H1 (cell line): ENCODE results near the gene ZNF318. TPM values are rescaled to one million over a fixed set of nuclear protein-coding genes. Genes with fewer than 3 reads are reported as not detected.

Experiments
- CTCF ChIA-PET: fragments of 300-600 bp; sonication (Branson Sonifier 250); formaldehyde crosslinking; loops from one replicate; lab custom pipeline; 2021; ENCODE audit not compliant: partially characterized antibody; lab: Charles Lee
- POLR2A ChIA-PET: fragments of 300-600 bp; sonication (Branson Sonifier 250); formaldehyde crosslinking; loops from one replicate; lab custom pipeline; 2021; ENCODE audit warnings: inconsistent platforms; ENCODE audit not compliant: partially characterized antibody; lab: Charles Lee
- DNase-seq, 2 experiments: peaks; one replicate each; pipeline versions ENCODE4 v3.0.0 to v3.0.0-alpha.2; 2010 to 2022; ENCODE audit warnings: low spot score in 2 of 2, low read depth in 1 of 2, mixed read lengths in 1 of 2
- FAIRE-seq: peaks from 2 replicates; lab custom pipeline; 2011; peaks lifted over from hg19 to GRCh38; lab: Jason Lieb, UNC
- H2AFZ ChIP-seq: 2 replicates; pipeline ENCODE4 v1.8.1; 2012; ENCODE audit warnings: low read length, inconsistent platforms
- H2AK5ac ChIP-seq: 2 replicates; pipeline ENCODE4 v1.6.1; 2013; ENCODE audit warnings: low read depth, low read length
- H2BK120ac ChIP-seq: replicated peaks from 2 replicates; pipeline ENCODE3; 2013; ENCODE audit warnings: low read depth, low read length, inconsistent platforms
- H2BK12ac ChIP-seq: 2 replicates; pipeline ENCODE4 v1.6.1; 2013; ENCODE audit warnings: low read depth, low read length
- H2BK15ac ChIP-seq: 2 replicates; pipeline ENCODE4 v1.6.1; 2013; ENCODE audit warnings: low read length
- H2BK20ac ChIP-seq: 2 replicates; pipeline ENCODE4 v1.6.1; 2013; ENCODE audit warnings: low read length
- H2BK5ac ChIP-seq: 2 replicates; pipeline ENCODE4 v1.6.1; 2013; ENCODE audit warnings: low read depth, low read length
- H3K14ac ChIP-seq: 2 replicates; pipeline ENCODE4 v1.6.1; 2013; ENCODE audit warnings: inconsistent platforms; ENCODE audit not compliant: insufficient read length
- H3K18ac ChIP-seq: 2 replicates; pipeline ENCODE4 v1.6.1; 2013; ENCODE audit warnings: low read length; ENCODE audit errors: extremely low read depth
- H3K23ac ChIP-seq: 2 replicates; pipeline ENCODE4 v1.6.1; 2013; ENCODE audit warnings: inconsistent platforms; ENCODE audit not compliant: insufficient read length
- H3K23me2 ChIP-seq: 2 replicates; pipeline ENCODE4 v1.6.1; 2013; ENCODE audit warnings: low read depth, low read length
- H3K27ac ChIP-seq: 2 replicates; pipeline ENCODE4 v1.6.1; 2011; ENCODE audit warnings: low read depth, low read length, inconsistent platforms
- H3K27me3 ChIP-seq, 4 experiments: replicated peaks in 1 of 4; 1 replicate in 1 of 4; 2 replicates in 3 of 4; pipeline versions ENCODE4 v1.6.1 to v1.8.1; 2011 to 2013; ENCODE audit warnings: low read length in 3 of 4, mild to moderate bottlenecking in 3 of 4, inconsistent platforms in 2 of 4, mixed read lengths in 2 of 4, moderate library complexity in 1 of 4; ENCODE audit not compliant: control insufficient read depth in 3 of 4, insufficient read depth in 3 of 4; ENCODE audit errors: extremely low read depth in 1 of 4
- H3K36me3 ChIP-seq, 4 experiments: 2 replicates each; pipeline versions ENCODE4 v1.6.1 to v1.8.1; 2011 to 2013; ENCODE audit warnings: mild to moderate bottlenecking in 4 of 4, low read length in 3 of 4, moderate library complexity in 2 of 4, control low read depth in 1 of 4, inconsistent platforms in 1 of 4; ENCODE audit not compliant: insufficient read depth in 4 of 4, control insufficient read depth in 2 of 4
- H3K4ac ChIP-seq: replicated peaks from 2 replicates; pipeline ENCODE3; 2013; ENCODE audit warnings: low read length, low read depth, mixed read lengths, inconsistent platforms; ENCODE audit not compliant: insufficient read length
- H3K4me1 ChIP-seq, 4 experiments: replicated peaks in 1 of 4; 1 replicate in 1 of 4; 2 replicates in 3 of 4; pipeline versions ENCODE4 v1.6.1 to v1.8.1; 2011 to 2013; ENCODE audit warnings: low read length in 3 of 4, inconsistent platforms in 2 of 4, mixed read lengths in 1 of 4; ENCODE audit not compliant: insufficient read depth in 4 of 4, control insufficient read depth in 3 of 4
- H3K4me2 ChIP-seq, 2 experiments: 2 replicates each; pipeline versions ENCODE4 v1.6.1 to v1.8.1; 2011 to 2013; ENCODE audit warnings: low read depth in 2 of 2, low read length in 2 of 2, control low read depth in 1 of 2, inconsistent platforms in 1 of 2, mild to moderate bottlenecking in 1 of 2; ENCODE audit not compliant: insufficient read depth in 1 of 2
- H3K4me3 ChIP-seq, 4 experiments: fragments of 200-600, 300-600 bp in 1 of 4; sonication (generic), shearing (Covaris generic), sonication (Bioruptor Twin) in 1 of 4; 2 replicates each; pipeline versions ENCODE4 v1.5.1 to v1.8.1; 2011 to 2016; ENCODE audit warnings: low read length in 4 of 4, low read depth in 3 of 4, control low read depth in 2 of 4, inconsistent platforms in 2 of 4, mild to moderate bottlenecking in 2 of 4, mixed read lengths in 1 of 4, moderate library complexity in 1 of 4; ENCODE audit not compliant: insufficient read depth in 2 of 4; ENCODE audit errors: extremely low read depth in 1 of 4
- H3K56ac ChIP-seq: replicated peaks from 2 replicates; pipeline ENCODE3; 2013; ENCODE audit warnings: low read depth, mild to moderate bottlenecking, mixed read lengths, low read length, inconsistent platforms; ENCODE audit not compliant: insufficient read length
- H3K79me1 ChIP-seq: 2 replicates; pipeline ENCODE4 v1.6.1; 2013; ENCODE audit warnings: low read depth, low read length, control low read depth
- H3K79me2 ChIP-seq, 2 experiments: 2 replicates each; pipeline versions ENCODE4 v1.6.1 to v1.8.1; 2012 to 2013; ENCODE audit warnings: low read length in 2 of 2, mild to moderate bottlenecking in 2 of 2, inconsistent platforms in 1 of 2; ENCODE audit not compliant: insufficient read depth in 2 of 2, control insufficient read depth in 1 of 2
- H3K9ac ChIP-seq, 4 experiments: replicated peaks in 1 of 4; 1 replicate in 1 of 4; 2 replicates in 3 of 4; pipeline versions ENCODE4 v1.6.1 to v1.8.1; 2011 to 2013; ENCODE audit warnings: low read depth in 3 of 4, low read length in 3 of 4, control low read depth in 2 of 4, mild to moderate bottlenecking in 2 of 4, moderate library complexity in 2 of 4, inconsistent platforms in 1 of 4; ENCODE audit errors: extremely low read depth in 1 of 4
- H3K9me3 ChIP-seq, 2 experiments: 2 replicates each; pipeline versions ENCODE4 v1.6.1 to v1.8.1; 2012 to 2013; ENCODE audit warnings: mild to moderate bottlenecking in 2 of 2, moderate library complexity in 2 of 2, control low read depth in 1 of 2, inconsistent platforms in 1 of 2, low read depth in 1 of 2, low read length in 1 of 2, mixed read lengths in 1 of 2; ENCODE audit not compliant: insufficient read depth in 2 of 2
- H4K20me1 ChIP-seq, 2 experiments: replicated peaks in 1 of 2; 2 replicates each; pipeline versions ENCODE3 to v1.8.1; 2011 to 2013; ENCODE audit warnings: inconsistent platforms in 2 of 2, low read length in 2 of 2, mild to moderate bottlenecking in 1 of 2; ENCODE audit not compliant: insufficient read depth in 2 of 2, control insufficient read depth in 1 of 2
- H4K5ac ChIP-seq: 2 replicates; pipeline ENCODE4 v1.6.1; 2013; ENCODE audit warnings: low read length, low read depth, mixed read lengths, inconsistent platforms; ENCODE audit not compliant: insufficient read length
- H4K8ac ChIP-seq: 2 replicates; pipeline ENCODE4 v1.8.0; 2013; ENCODE audit warnings: mild to moderate bottlenecking, moderate library complexity, low read length, inconsistent platforms; ENCODE audit not compliant: insufficient read depth; ENCODE audit errors: extremely low read depth
- H4K91ac ChIP-seq: replicated peaks from 2 replicates; pipeline ENCODE3; 2013; ENCODE audit warnings: low read length, mixed read lengths, inconsistent platforms; ENCODE audit not compliant: insufficient read length
- CHD1 ChIP-seq: IDR thresholded peaks from 2 replicates; pipeline ENCODE4 v1.6.1; 2012; ENCODE audit warnings: low read depth, low read length, improper control_type of control experiment
- EGR1 ChIP-seq: IDR thresholded peaks from 2 replicates; pipeline ENCODE4 v1.6.1; 2011; ENCODE audit warnings: low read depth, low read length, borderline replicate concordance
- HDAC2 ChIP-seq, 2 experiments: fragments of 300-600 bp in 1 of 2; sonication (generic) in 1 of 2; IDR thresholded peaks; 2 replicates each; pipeline ENCODE4 v1.6.1; 2011 to 2012; ENCODE audit warnings: low read depth in 2 of 2, low read length in 2 of 2, mild to moderate bottlenecking in 2 of 2, moderate library complexity in 2 of 2, borderline replicate concordance in 1 of 2, inconsistent platforms in 1 of 2
- POLR2AphosphoS5 ChIP-seq: IDR thresholded peaks from 2 replicates; pipeline ENCODE4 v1.6.1; 2011; ENCODE audit warnings: low read depth, low read length
- TEAD4 ChIP-seq: IDR thresholded peaks from 2 replicates; pipeline ENCODE4 v1.6.1; 2012; ENCODE audit warnings: low read depth, low read length, inconsistent platforms, mixed read lengths
- ZNF274 ChIP-seq: IDR thresholded peaks from 2 replicates; pipeline ENCODE4 v1.7.0; 2012; ENCODE audit warnings: low read length, borderline replicate concordance; ENCODE audit errors: extremely low read depth
- WGBS, 2 experiments: shearing (Covaris generic) in 1 of 2; methylation state at CpG; one replicate each; pipeline versions ENCODE4 v1.1.6 to v1.1.7; 2013 to 2015; ENCODE audit warnings: low lambda C conversion rate in 2 of 2, mixed read lengths in 2 of 2, inconsistent platforms in 1 of 2, low coverage in 1 of 2, missing lambda C conversion rate in 1 of 2; ENCODE audit not compliant: insufficient replicate concordance in 2 of 2, insufficient coverage in 1 of 2, insufficient read length in 1 of 2; ENCODE audit errors: extremely low coverage in 1 of 2, missing lambda C conversion rate in 1 of 2; 5-methylcytosine and 5-hydroxymethylcytosine counted together
- polyA plus RNA-seq, 7 experiments: library from polyadenylated mRNA; depleted of rRNA in 3 of 7; stranded (reverse) in 5 of 7; unstranded in 2 of 7; fragments of >200 nt in 5 of 7; fragments of 200-250 nt in 2 of 7; gene quantifications; 1 replicate in 5 of 7; 2 replicates in 1 of 7; 4 replicates in 1 of 7; pipeline versions ENCODE4 v1.2.1 to v1.2.3, GENCODE V29; 2011 to 2013; ENCODE audit warnings: missing spikeins in 2 of 7, mixed read lengths in 2 of 7
- total RNA-seq: library from RNA; stranded (reverse); fragmentation: NEBNext Ultra II Directional; extraction: Animal tissue kit (Norgen Biotek cat#: 25700); gene quantifications from 2 replicates; pipeline ENCODE4 v1.2.1, GENCODE V29; 2021

ZNF318 gene
- total and polyA plus RNA-seq, 2 of the 8 experiments (the other 6 are each of a cell fraction or from before 2014, with no cell fraction given), result 10.2 to 22.1 TPM

- Histone ChIP-seq H3K4me3 (no peak overlapping the region), H3K4me2 (no peak overlapping the region), H3K36me3 (no peaks in the 10 kb centered on the region), H3K4ac (no peak overlapping the region), H2BK12ac (no peak overlapping the region), H3K9me3 (no peaks in the 10 kb centered on the region), H3K56ac (no peak overlapping the region), H2BK120ac (no peak overlapping the region), H2BK15ac (no peak overlapping the region), H3K79me1 (no peaks in the 10 kb centered on the region), H3K23ac (no peak overlapping the region), H3K27ac (no peak overlapping the region), H4K5ac (no peak overlapping the region), H2AK5ac (no peak overlapping the region), H3K4me1 (peaks cover 0 to 7% (median 4%) of the 10 kb centered on the region in 4 experiments; a peak in 4 of 7 replicates), H3K23me2 (peaks cover 3% of the 10 kb centered on the region), H3K9ac (no peak overlapping the region), H2BK20ac (no peak overlapping the region), H4K8ac (no peak overlapping the region), H2BK5ac (no peak overlapping the region), H4K91ac (no peak overlapping the region), H3K14ac (no peak overlapping the region), H2AFZ (no peak overlapping the region), H3K79me2 (no peaks in the 10 kb centered on the region), H3K18ac (no peak overlapping the region), H4K20me1 (no peaks in the 10 kb centered on the region), H3K27me3 (no peaks in the 10 kb centered on the region)
- WGBS, 2 experiments, result 78% methylated on average over 1 of the region's 1 CpG; no CpG with 5 or more reads in 1 of the 2 experiments
- DNase-seq (no peak), FAIRE-seq (no peak)
- POLR2A ChIA-PET, result interaction anchor here (0.8 to 1.3 kb wide), 3 partner anchors 11 to 32 kb away, joined by 3 to 6 read pairs (median 3); no protein-coding TSS in a partner anchor
- CTCF ChIA-PET, result interaction anchor here (0.6 to 4.3 kb wide), 20 partner anchors 9 to 379 kb away, joined by 3 to 18 read pairs (median 4); partner anchors contain the start of genes DNPH1, POLR1C and YIPF3
- no peak for TF ChIP-seq HDAC2 (IDR thresholded peaks at IDR 0.05; ENCODE audit: borderline replicate concordance in 1 of 2, low read depth in 2 of 2, low read length in 2 of 2)
- no peak for TF ChIP-seq EGR1
- no peak for TF ChIP-seq ZNF274
- no peak for TF ChIP-seq TEAD4
- TF ChIP-seq POLR2AphosphoS5, result no peak
- TF ChIP-seq CHD1, result no peak
Observed at GRCh38 chr6:43313813-43314212, 55.6 kb downstream of the ZNF318 start.
